Stimulated activated CD4-positive, alpha-beta T cell treated with anti-CD3 and anti-CD28 coated beads, TNF-alpha, amount 100 ng/mL, for 1 hour (primary cell): ENCODE results near the gene C4orf36.

Experiments
- DNase-seq, 3 donors: peaks; one replicate each; pipeline ENCODE4 v3.0.0-alpha.2; 2020; ENCODE audit warnings: low read depth in 3 of 3, low spot score in 1 of 3

Gene C4orf36

GRCh38 chr4:86891762-86892635 is at the start of gene C4orf36:
C4orf36 (minus strand) TSS chr4:86892422; CDS start chr4:86891520, 902 bp downstream.
- DNase-seq: peak in 1 of 3 donors; percentile 5

GRCh38 chr4:86940920-86941460 is 48.8 kb upstream of the C4orf36 start:
- DNase-seq: no peak

GRCh38 chr4:86939729-86940575 is 47.7 kb upstream of the C4orf36 start:
- DNase-seq: no peak

- DNase-seq: no peak
Measured at GRCh38 chr4:86938771-86939520, 46.7 kb upstream of the C4orf36 start.

- peak; percentile 43 to 59 (median 50) for DNase-seq
Measured at GRCh38 chr4:86935853-86936733, 43.9 kb upstream of the C4orf36 start.

GRCh38 chr4:86935566-86935852 is 43.3 kb upstream of the C4orf36 start:
- no peak for DNase-seq

GRCh38 chr4:86934771-86935565 is 42.7 kb upstream of the C4orf36 start, which contains the start of gene AFF1:
AFF1 (plus strand) TSS chr4:86935011; CDS start chr4:86948534, 13,523 bp downstream.
- DNase-seq: peak; percentile 66 to 78 (median 74)

- DNase-seq: no peak
Measured at GRCh38 chr4:86934147-86934770, 42.0 kb upstream of the C4orf36 start.

GRCh38 chr4:86928400-86929255 is 36.4 kb upstream of the C4orf36 start:
- DNase-seq: no peak

GRCh38 chr4:86927843-86928395 is 35.7 kb upstream of the C4orf36 start:
- no peak for DNase-seq

- no peak for DNase-seq
Measured at GRCh38 chr4:86926435-86927086, 34.3 kb upstream of the C4orf36 start.

- DNase-seq: no peak
Measured at GRCh38 chr4:86924811-86925210, 32.6 kb upstream of the C4orf36 start.

- no peak for DNase-seq
Measured at GRCh38 chr4:86921608-86922252, 29.5 kb upstream of the C4orf36 start.

- no peak for DNase-seq
Measured at GRCh38 chr4:86919561-86920223, 27.5 kb upstream of the C4orf36 start.

- DNase-seq: no peak
Measured at GRCh38 chr4:86918539-86919072, 26.4 kb upstream of the C4orf36 start.
